GM23338 (cell line): ENCODE measurements around the gene RIMS1. TPM values are rescaled to one million over a fixed set of nuclear protein-coding genes. Genes with fewer than 3 reads are reported as not detected.

ENCODE experiments used
- ATAC-seq: fragments of 200-7000 bp; cut with Tn5 transposase; 3 replicates; pipeline ENCODE4 v1.9.1; 2020
- DNase-seq: peaks from one replicate; pipeline ENCODE4 v3.0.0-alpha.2; 2015; ENCODE audit warnings: low spot score
- H2AFZ ChIP-seq: fragments of 200-600 bp; sonication (generic); 2 replicates; pipeline ENCODE4 v1.8.0; 2016; ENCODE audit warnings: antibody characterized with exemption, mild to moderate bottlenecking, moderate library complexity
- H3F3A ChIP-seq: fragments of 200-600 bp; sonication (generic); replicated peaks from 2 replicates; pipeline ENCODE4 v1.8.0; 2017; ENCODE audit warnings: antibody characterized with exemption, mixed run types, low read depth
- H3K27ac ChIP-seq: fragments of 200-600 bp; sonication (generic); 2 replicates; pipeline ENCODE4 v1.6.1; 2016; ENCODE audit warnings: low read depth
- H3K27me3 ChIP-seq: fragments of 200-600 bp; sonication (generic); 2 replicates; pipeline ENCODE4 v1.8.0; 2016; ENCODE audit warnings: mild to moderate bottlenecking, mixed run types, moderate library complexity; ENCODE audit not compliant: insufficient read depth
- H3K36me3 ChIP-seq: fragments of 200-600 bp; sonication (generic); 2 replicates; pipeline ENCODE4 v1.8.0; 2016; ENCODE audit warnings: mild to moderate bottlenecking; ENCODE audit not compliant: insufficient read depth
- H3K4me1 ChIP-seq: fragments of 200-600 bp; sonication (generic); 2 replicates; pipeline ENCODE4 v1.8.0; 2016; ENCODE audit warnings: mild to moderate bottlenecking, moderate library complexity; ENCODE audit not compliant: insufficient read depth
- H3K4me2 ChIP-seq: fragments of 200-600 bp; sonication (generic); 2 replicates; pipeline ENCODE4 v1.7.1; 2017; ENCODE audit warnings: mixed run types
- H3K4me3 ChIP-seq: fragments of 200-600 bp; sonication (generic); 2 replicates; pipeline ENCODE4 v1.6.1; 2016; ENCODE audit warnings: mixed run types
- H3K79me2 ChIP-seq: fragments of 200-600 bp; sonication (generic); replicated peaks from 2 replicates; pipeline ENCODE4 v1.8.0; 2017; ENCODE audit warnings: mild to moderate bottlenecking; ENCODE audit not compliant: insufficient read depth
- H3K9me2 ChIP-seq: fragments of 200-600 bp; sonication (generic); 2 replicates; pipeline ENCODE4 v1.8.0; 2017; ENCODE audit not compliant: insufficient read depth
- H4K20me1 ChIP-seq: fragments of 200-600 bp; sonication (generic); replicated peaks from 2 replicates; pipeline ENCODE4 v1.8.0; 2017; ENCODE audit warnings: mild to moderate bottlenecking; ENCODE audit not compliant: insufficient read depth
- H3K27ac Mint-ChIP-seq: 2 replicates; pipeline ENCODE4 v1.8.0; 2020; ENCODE audit warnings: inconsistent platforms, mild to moderate bottlenecking, moderate library complexity, mixed read lengths
- H3K27me3 Mint-ChIP-seq: 3 replicates; pipeline ENCODE4 v1.8.0; 2022; ENCODE audit warnings: low read depth, mild to moderate bottlenecking, moderate library complexity, mixed read lengths, inconsistent platforms; ENCODE audit not compliant: insufficient read depth, poor library complexity
- H3K36me3 Mint-ChIP-seq: 3 replicates; pipeline ENCODE4 v1.8.0; 2021; ENCODE audit warnings: low read depth, mild to moderate bottlenecking, inconsistent platforms, moderate library complexity, mixed read lengths
- H3K4me1 Mint-ChIP-seq: 3 replicates; pipeline ENCODE4 v1.8.0; 2020; ENCODE audit warnings: mild to moderate bottlenecking, inconsistent platforms, mixed read lengths
- H3K4me3 Mint-ChIP-seq: 3 replicates; pipeline ENCODE4 v1.8.0; 2021; ENCODE audit warnings: moderate library complexity, mild to moderate bottlenecking, inconsistent platforms, mixed read lengths
- H3K9me3 Mint-ChIP-seq: 3 replicates; pipeline ENCODE4 v1.8.0; 2020; ENCODE audit warnings: moderate library complexity, mild to moderate bottlenecking, inconsistent platforms, mixed read lengths
- CREB1 ChIP-seq: fragments of 250-450 bp; sonication (Bioruptor Pico); IDR thresholded peaks from 2 replicates; pipeline ENCODE4 v1.5.0; 2020; ENCODE audit warnings: low read depth, mild to moderate bottlenecking, moderate library complexity
- CTCF ChIP-seq, 2 experiments: fragments of 200-600 bp in 1 of 2; sonication (generic) in 1 of 2; conservative IDR thresholded peaks; 2 replicates each; pipeline versions ENCODE4 v1.5.1 to v1.6.1; 2016 to 2017; ENCODE audit warnings: antibody characterized with exemption in 2 of 2, low read depth in 2 of 2, mild to moderate bottlenecking in 2 of 2, moderate library complexity in 1 of 2
- ETS1 ChIP-seq: IDR thresholded peaks from 2 replicates; pipeline ENCODE4 v1.6.1; 2016; ENCODE audit warnings: antibody characterized with exemption
- EZH2 ChIP-seq: fragments of 200-600 bp; sonication (generic); IDR thresholded peaks from one replicate; pipeline ENCODE4 v1.8.0; 2017; ENCODE audit warnings: antibody characterized with exemption, mild to moderate bottlenecking, low read depth; ENCODE audit not compliant: unreplicated experiment
- EZH2phosphoT487 ChIP-seq: fragments of 200-600 bp; sonication (generic); IDR thresholded peaks from one replicate; pipeline ENCODE4 v1.8.1; 2018; ENCODE audit warnings: antibody characterized with exemption; ENCODE audit not compliant: unreplicated experiment
- STAT1 ChIP-seq: IDR thresholded peaks from one replicate; pipeline ENCODE4 v1.6.1; 2016; ENCODE audit warnings: antibody characterized with exemption; ENCODE audit not compliant: unreplicated experiment
- ZNF331 ChIP-seq: fragments of 250-450 bp; sonication (Bioruptor Pico); IDR thresholded peaks from 2 replicates; pipeline ENCODE4 v1.5.0; 2020; ENCODE audit warnings: low read depth, mild to moderate bottlenecking, moderate library complexity
- polyA plus RNA-seq: library from polyadenylated mRNA; unstranded; fragments of >200 nt; fragmentation: Nextera tagmentation; extraction: Ambion mirVana; gene quantifications from 2 replicates; pipeline ENCODE4 v1.2.1, GENCODE V29; 2016
- total RNA-seq: library from RNA; depleted of rRNA; stranded (reverse); fragments of >200 nt; shearing (Covaris generic); gene quantifications from 2 replicates; pipeline ENCODE4 v1.2.3, GENCODE V29; 2014

The RIMS1 gene
- total and polyA plus RNA-seq, 2 experiments from 2014 or later, result 0.89 to 4.0 TPM

- TF ChIP-seq CTCF (conservative IDR thresholded peaks at IDR 0.05; ENCODE audit: low read depth in 2 of 2) (no peak), STAT1 (no peak), EZH2phosphoT487 (no peak), EZH2 (no peak), ZNF331 (no peak)
Measured at GRCh38 chr6:72287801-72288200, 401.5 kb downstream of the RIMS1 start (continued).

GRCh38 chr6:72288592-72288991 lies 402.2 kb downstream of the RIMS1 start:
- H3K27ac Mint-ChIP-seq, result peak overlapping the region; percentile 6; the same call in 1 of the 2 replicates
- H3K4me1 Mint-ChIP-seq, result peaks cover 7% of the 10 kb centered on the region
- H3K4me3 ChIP-seq, result no peak overlapping the region

GRCh38 chr6:72290620-72291019 lies 404.3 kb downstream of the RIMS1 start:
- H3K27me3 ChIP-seq, result no peaks in the 10 kb centered on the region
- no peak overlapping the region for H3K4me2 ChIP-seq
- no peak overlapping the region for H3K27ac Mint-ChIP-seq
- H3K79me2 ChIP-seq, result no peaks in the 10 kb centered on the region
- peaks cover 7% of the 10 kb centered on the region for H3K4me1 Mint-ChIP-seq
- no peaks in the 10 kb centered on the region for H4K20me1 ChIP-seq
- TF ChIP-seq ETS1, result no peak
- ATAC-seq, result no peak
- H3K27ac ChIP-seq, result no peak overlapping the region
- H3K9me2 ChIP-seq, result no peaks in the 10 kb centered on the region
- no peak overlapping the region for H3K4me3 ChIP-seq
- no peaks in the 10 kb centered on the region for H3K36me3 Mint-ChIP-seq
- H3K36me3 ChIP-seq, result no peaks in the 10 kb centered on the region
- H3K27me3 Mint-ChIP-seq, result no peaks in the 10 kb centered on the region
- no peak overlapping the region for H3K4me3 Mint-ChIP-seq
- H2AFZ ChIP-seq, result no peak overlapping the region
- no peak for DNase-seq
- H3F3A ChIP-seq, result no peaks in the 10 kb centered on the region
- no peaks in the 10 kb centered on the region for H3K9me3 Mint-ChIP-seq
- peaks cover 9% of the 10 kb centered on the region for H3K4me1 ChIP-seq

More at GRCh38 chr6:72288592-72288991, 402.2 kb downstream of the RIMS1 start:
- H3K9me3 Mint-ChIP-seq, result no peaks in the 10 kb centered on the region
- H3K4me3 Mint-ChIP-seq, result no peak overlapping the region
- no peaks in the 10 kb centered on the region for H3K36me3 Mint-ChIP-seq
- no peaks in the 10 kb centered on the region for H3K36me3 ChIP-seq
- H3K27me3 ChIP-seq, result no peaks in the 10 kb centered on the region
- no peaks in the 10 kb centered on the region for H3F3A ChIP-seq
- H3K27me3 Mint-ChIP-seq, result no peaks in the 10 kb centered on the region
- ATAC-seq (no peak), DNase-seq (peak; percentile 23)
- no peak overlapping the region for H3K27ac ChIP-seq
- H3K4me1 ChIP-seq, result peaks cover 9% of the 10 kb centered on the region
- no peaks in the 10 kb centered on the region for H3K9me2 ChIP-seq
- H3K4me2 ChIP-seq, result no peak overlapping the region
- no peaks in the 10 kb centered on the region for H3K79me2 ChIP-seq
- no peak for TF ChIP-seq EZH2phosphoT487
- no peak for TF ChIP-seq CREB1 (CRISPR knock-in tag)
- H4K20me1 ChIP-seq, result no peaks in the 10 kb centered on the region
- no peak overlapping the region; the same call in 1 of the 2 replicates for H2AFZ ChIP-seq
